GM21529 (cell line): ENCODE results near the gene MDFI.
A peak's percentile ranks its signal among the peaks of the same experiment; 100 is the strongest.

Experiments
- ATAC-seq: cut with Tn5 transposase; IDR thresholded peaks from one replicate; pipeline ENCODE4 v1.9.1; 2021; ENCODE audit not compliant: unreplicated experiment

Gene MDFI

GRCh38 chr6:41670703-41671360, 32.6 kb downstream of the MDFI start:
- no peak for ATAC-seq

GRCh38 chr6:41671376-41671775, 33.1 kb downstream of the MDFI start:
- no peak for ATAC-seq

- no peak for ATAC-seq
Observed at GRCh38 chr6:41672016-41672415, 33.7 kb downstream of the MDFI start.

DNA sequence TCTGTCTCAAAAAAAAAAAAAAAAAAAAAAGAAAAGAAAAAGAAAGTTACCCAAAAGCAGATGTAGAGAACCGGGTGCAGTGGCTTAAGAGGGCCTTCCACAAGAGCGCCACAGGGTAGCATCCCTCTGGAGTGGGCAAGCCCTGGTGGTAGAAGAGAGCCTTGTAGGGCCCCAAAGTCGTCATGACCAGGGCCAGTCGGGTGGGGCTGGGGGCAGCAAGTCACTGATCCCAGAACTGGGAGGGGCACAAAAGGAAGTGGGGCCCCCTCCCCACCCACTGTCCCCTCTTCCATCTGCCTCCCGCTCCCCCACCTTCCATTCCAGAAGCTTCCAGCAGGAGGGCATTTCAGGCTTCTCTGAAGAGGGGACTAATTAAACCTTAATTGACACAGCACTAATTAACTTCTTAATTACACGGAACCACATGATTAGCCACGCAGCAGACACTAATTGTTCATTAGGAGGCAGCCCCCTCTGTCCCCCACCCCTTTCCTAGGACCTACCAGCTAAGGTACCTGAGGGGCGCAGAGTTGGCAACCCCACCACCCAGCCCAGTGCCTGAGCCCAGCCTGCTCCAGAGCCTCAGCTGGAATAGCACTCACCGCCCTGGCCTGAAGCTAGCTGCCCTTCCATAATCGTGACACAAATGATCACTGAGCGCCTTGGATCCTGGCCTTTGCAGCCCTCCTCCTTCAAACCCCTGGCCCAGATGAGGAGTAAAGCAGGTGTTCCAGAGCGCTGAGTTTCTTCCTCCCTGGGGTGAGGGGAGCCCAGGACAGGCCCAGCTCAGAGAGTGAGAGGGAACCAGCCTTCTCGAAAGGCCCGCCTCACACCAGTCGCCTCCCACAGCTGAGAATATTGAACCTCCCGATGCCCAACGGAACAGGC, 34.8 kb downstream of the MDFI start:
- no peak for ATAC-seq

DNA sequence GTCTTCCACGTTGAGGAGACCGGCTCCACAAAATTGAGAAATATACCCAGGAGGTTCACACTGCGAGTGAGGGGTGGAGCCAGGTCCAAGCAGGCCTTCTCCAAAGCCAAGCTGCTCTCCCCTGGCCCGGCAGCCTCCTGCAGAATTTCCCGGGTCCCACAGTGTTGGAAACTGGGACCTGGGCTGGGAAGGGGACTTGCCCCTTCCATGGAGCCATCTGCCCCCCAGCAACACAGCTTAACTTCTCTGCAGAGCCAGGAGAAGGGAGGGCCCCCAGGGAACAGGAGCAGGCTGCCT, 35.4 kb downstream of the MDFI start:
- no peak for ATAC-seq

GRCh38 chr6:41674231-41675000, 36.1 kb downstream of the MDFI start:
- ATAC-seq: no peak

DNA sequence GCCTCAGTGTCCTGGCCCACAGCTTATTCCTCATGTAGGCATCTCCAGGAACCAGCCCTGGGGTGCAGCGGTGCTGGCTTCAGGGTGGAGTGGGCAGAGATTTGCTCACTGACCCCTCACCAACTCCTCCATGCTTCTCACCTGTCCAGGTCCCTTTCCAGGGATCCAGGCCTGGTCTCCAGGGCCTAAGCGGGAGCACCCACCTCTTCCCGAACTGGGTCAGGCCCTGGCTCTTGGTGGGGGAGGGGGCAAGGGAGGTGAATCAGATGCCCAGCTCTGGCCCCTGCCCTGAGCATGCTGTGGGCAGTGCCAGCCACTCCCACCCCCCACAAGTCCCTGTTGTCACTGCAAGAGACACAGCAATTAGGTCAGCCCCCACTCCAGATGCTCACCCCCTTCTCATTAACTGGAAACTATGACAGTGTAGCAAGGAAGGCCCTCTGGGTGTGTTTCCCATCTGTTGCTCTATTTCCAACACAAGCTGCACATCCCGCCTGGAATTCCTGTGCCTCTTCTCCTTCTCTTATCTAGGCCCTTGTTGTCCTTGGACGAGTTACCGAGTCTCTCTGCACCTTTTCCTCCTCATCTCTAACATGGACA, 37.0 kb downstream of the MDFI start:
- no peak for ATAC-seq

DNA sequence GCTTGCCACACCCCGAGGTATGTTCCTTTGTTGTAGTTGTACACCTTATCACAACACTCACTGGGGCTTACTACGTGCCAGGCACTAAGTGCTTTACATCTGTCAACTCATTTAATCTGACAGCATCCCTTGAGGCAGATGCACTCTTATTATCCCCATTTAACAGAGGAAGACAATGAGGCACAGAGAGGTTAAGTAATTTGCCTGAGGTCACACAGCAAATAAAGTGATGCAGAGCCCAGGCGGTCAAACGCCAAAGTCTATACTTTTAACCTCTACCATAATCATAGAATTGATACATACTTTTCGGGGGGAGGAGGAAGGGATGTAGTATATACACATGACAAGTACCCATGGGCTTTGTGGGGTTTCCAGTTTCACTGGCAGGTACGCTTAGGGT, 37.7 kb downstream of the MDFI start:
- ATAC-seq: no peak

DNA sequence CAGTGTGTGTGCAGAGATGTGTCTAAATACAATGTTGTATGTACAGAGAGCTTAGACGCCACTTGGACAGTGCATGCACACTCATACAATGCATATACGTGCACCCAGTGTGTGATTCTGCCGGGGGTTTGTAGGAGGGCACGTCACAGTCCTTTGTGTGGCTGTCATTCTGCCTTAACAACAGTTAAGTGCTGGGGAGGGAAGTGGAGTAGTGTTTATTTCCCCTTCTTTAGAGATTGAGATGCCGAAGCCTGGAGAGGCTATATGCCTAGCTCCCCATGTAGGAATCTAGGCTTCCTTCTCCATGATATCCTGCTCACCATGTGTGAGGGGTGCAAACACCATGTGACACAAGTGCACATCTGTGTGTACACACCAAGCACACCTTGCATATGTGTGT, 38.2 kb downstream of the MDFI start:
- ATAC-seq: no peak

DNA sequence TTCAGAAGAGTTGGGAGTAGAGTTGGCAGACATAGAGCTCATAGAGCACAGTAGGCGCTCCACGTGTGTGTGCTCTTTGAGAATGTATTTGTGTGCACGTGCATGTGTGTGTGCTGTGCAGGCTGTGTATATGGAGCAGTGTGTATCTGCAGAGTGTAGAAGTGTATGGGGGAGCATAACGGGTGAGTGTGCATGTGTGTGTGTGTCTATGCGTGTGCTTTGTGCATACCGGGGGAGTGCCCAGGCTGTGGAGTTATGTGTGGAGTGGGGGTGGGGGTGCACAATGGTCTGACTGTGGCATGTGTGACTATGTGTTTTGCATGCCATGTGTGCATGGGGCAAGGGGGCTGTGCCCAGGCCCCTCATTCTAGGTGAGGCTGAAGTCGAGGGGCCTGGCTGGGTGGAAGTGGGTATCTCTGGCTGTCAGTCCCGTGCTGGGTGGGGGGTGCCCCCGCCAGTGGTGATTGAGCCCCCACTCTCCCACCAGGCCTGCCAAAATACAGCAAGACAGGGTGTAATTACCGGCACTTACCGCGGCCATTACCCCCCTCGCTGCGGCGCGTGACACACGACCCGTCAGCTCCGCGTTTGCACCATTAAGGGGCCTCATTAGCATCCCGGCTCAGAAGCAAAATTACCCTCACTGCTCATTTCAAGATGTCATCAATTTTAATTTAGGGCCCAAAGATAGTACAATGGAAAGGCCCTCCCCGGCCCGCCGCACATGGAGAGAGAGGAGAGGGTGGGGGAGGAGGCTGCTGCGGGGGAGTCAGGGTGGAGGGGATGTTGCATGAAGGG, 39.1 kb downstream of the MDFI start:
- ATAC-seq: no peak

DNA sequence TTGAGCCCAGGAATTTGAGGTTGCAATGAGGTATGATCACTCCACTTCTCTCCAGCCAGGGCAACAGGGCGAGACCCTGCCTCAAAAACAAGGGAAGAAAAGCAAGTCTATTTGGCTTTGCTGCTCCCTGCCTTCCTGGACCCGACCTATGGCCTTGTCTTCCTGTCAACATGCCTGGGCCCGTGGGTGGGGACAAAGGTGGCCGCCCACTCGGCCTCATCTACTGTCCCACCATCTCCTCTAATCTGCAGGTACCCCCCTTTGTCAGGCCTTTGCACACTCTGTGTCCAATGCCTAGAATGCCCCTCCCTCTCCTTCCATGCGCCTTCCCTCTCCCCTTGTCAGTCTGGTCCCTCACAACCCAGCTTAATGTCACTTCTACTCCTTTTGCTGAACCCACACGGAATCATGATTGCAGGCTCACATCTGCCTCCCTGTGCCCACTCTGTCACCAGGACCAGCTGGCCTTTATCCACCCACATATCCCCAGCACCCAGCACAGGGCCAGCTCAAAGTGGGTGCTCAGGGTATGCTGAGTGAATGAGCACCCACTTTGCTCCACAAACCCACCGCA, 40.3 kb downstream of the MDFI start:
- no peak for ATAC-seq

- no peak for ATAC-seq
Observed at GRCh38 chr6:41679696-41680095, 41.4 kb downstream of the MDFI start.

GRCh38 chr6:41680182-41680965, 42.1 kb downstream of the MDFI start:
- ATAC-seq: no peak

DNA sequence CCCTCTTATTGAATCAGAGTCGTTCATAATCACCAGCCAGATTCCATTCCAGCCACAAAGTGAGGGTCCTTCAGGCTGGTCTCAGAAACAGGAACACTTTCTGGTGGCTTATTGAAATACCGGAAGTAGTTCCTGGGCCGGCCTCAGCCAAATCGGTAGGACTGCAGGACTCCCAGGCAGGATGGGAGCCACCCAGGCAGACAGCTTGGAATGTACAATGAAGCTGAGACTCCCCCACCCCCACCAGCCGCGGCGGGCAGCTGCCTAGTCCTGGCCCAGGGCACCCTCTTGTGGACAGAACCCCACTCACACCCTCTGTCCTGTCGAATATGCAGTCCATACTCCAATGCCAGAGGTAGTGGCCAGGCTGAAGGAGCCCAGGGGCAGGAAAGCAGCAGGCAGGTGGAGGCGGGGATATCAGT, 43.8 kb downstream of the MDFI start:
- peak; percentile 72 for ATAC-seq

DNA sequence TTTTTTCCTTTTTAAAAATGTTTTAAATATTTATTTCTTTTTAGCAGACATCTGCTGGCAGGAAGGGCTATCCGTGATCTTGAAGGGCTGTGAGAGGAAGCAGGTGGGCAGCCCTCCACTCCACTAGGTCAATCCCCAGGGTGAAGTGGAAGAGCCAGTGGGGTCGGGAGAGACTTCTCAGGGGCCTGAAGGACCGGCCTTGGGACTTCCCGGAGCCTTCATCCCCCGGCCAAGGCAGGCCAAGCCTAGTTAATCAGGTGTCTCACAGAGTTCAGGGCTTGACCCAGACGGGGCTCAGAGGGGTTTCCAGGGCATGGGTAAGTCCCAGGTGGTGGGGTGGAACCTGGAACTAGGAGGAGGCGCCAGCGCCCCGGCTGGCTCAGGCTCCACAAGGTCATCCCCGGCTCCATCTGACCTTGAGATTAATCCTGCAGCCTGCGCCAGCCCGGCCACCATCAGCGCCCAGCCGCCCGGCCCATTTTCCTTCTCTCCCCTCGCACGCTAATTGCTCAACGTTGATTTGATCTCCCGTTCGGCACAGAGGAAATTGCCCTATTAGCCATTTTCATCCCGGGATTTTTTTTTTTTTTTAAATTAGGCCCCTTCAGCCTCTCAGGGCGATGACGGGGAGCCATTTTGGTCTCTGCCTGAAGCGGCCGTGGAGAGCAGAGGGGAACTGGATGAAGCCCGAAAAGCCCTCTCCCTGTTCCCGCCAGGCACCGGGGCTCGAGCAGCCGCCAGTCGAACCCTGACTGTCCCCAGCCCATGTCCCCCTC, 44.4 kb downstream of the MDFI start:
- peak; percentile 18 for ATAC-seq

DNA sequence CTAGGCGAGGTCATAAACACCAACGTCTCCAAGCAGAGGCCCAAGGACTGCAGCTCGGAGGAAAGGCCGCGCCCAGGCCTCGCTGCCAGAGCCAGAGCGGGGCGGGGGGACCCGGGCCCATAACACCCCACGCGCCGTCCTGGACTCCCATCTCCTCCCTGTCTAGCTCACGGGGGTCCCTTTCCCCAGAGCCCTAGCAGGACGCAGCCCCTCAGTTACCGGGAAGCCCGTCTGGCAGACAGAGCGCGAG, 44.9 kb downstream of the MDFI start:
- no peak for ATAC-seq

- ATAC-seq: peak; percentile 61
Observed at GRCh38 chr6:41683523-41684310, 45.4 kb downstream of the MDFI start.
